Stimulated activated CD8-positive, alpha-beta memory T cell treated with anti-CD3 and anti-CD28 coated beads, Interleukin-7, amount 100 ng/mL, for 48 hours (primary cell): ENCODE data around the gene ZNF577.
A peak's percentile ranks its signal among the peaks of the same experiment; 100 is the strongest.
"Not testable (repeated sequence)": the region's sequence is repeated elsewhere in the genome, so short reads cannot be mapped to it uniquely, and the experiment has no call there.

Experiments
- DNase-seq, 2 donors: peaks; one replicate each; pipeline ENCODE4 v3.0.0-alpha.2; 2020; ENCODE audit warnings: low read depth in 1 of 2; ENCODE audit errors: extremely low read depth in 1 of 2

ZNF577 gene

GRCh38 chr19:51887522-51888498, at the start of gene ZNF577:
Gene ZNF577, minus strand, starts transcription at chr19:51887951. Its CDS starts 7,569 bp downstream, at chr19:51880382.
- DNase-seq: peak; percentile 25 to 58

GRCh38 chr19:51931921-51932320, 44.2 kb upstream of the ZNF577 start:
- DNase-seq: no peak

GRCh38 chr19:51927859-51928258, 40.1 kb upstream of the ZNF577 start:
- no peak for DNase-seq

- DNase-seq: peak; percentile 43 to 82
Measured at GRCh38 chr19:51926784-51927741, 39.3 kb upstream of the ZNF577 start, which contains the start of gene ZNF613. Gene ZNF613, plus strand, starts transcription at chr19:51927472. Its CDS starts 8,749 bp downstream, at chr19:51936221.

- DNase-seq: no peak
Measured at GRCh38 chr19:51926426-51926783, 38.7 kb upstream of the ZNF577 start.

GRCh38 chr19:51921949-51922348, 34.2 kb upstream of the ZNF577 start:
- DNase-seq: no peak

- DNase-seq: no peak
Measured at GRCh38 chr19:51919606-51920005, 31.9 kb upstream of the ZNF577 start.

GRCh38 chr19:51916167-51916566, 28.4 kb upstream of the ZNF577 start:
- DNase-seq: no peak

GRCh38 chr19:51915324-51915867, 27.6 kb upstream of the ZNF577 start:
- DNase-seq: no peak

- not testable (repeated sequence) for DNase-seq
Measured at GRCh38 chr19:51907981-51908380, 20.2 kb upstream of the ZNF577 start.

- DNase-seq: not testable (repeated sequence)
Measured at GRCh38 chr19:51906108-51906507, 18.4 kb upstream of the ZNF577 start.

GRCh38 chr19:51905639-51906038, 17.9 kb upstream of the ZNF577 start:
- not testable (repeated sequence) for DNase-seq

- no peak for DNase-seq
Measured at GRCh38 chr19:51905206-51905605, 17.5 kb upstream of the ZNF577 start.

GRCh38 chr19:51904331-51905165, 16.8 kb upstream of the ZNF577 start, which contains the start of gene ZNF649:
Gene ZNF649, minus strand, starts transcription at chr19:51905017. Its CDS starts 4,910 bp downstream, at chr19:51900107.
- peak; percentile 52 to 65 for DNase-seq

GRCh38 chr19:51903192-51903591, 15.4 kb upstream of the ZNF577 start:
- no peak for DNase-seq

- DNase-seq: no peak
Measured at GRCh38 chr19:51901860-51902259, 14.1 kb upstream of the ZNF577 start.

- no peak for DNase-seq
Measured at GRCh38 chr19:51891193-51891747, 3.5 kb upstream of the ZNF577 start.

GRCh38 chr19:51889934-51890333, 2.2 kb upstream of the ZNF577 start:
- DNase-seq: no peak

GRCh38 chr19:51884713-51885112, 3.0 kb downstream of the ZNF577 start:
- no peak for DNase-seq

- DNase-seq: no peak
Measured at GRCh38 chr19:51882518-51882917, 5.2 kb downstream of the ZNF577 start.
